Activated T-helper 1 cell treated with anti-CD3 and anti-CD28 coated beads, Interleukin-12 subunit alpha, Interleukin-12 subunit beta, Interleukin-2, Interleukin-4 antibody, amounts not matched to agents 30 ng/mL and 10 ng/mL and 1 ng/mL, durations not matched to agents 14 hours and 24 hours and 36 hours (primary cell): ENCODE measurements around the gene FTCD. TPM values are rescaled to one million over a fixed set of nuclear protein-coding genes. Genes with fewer than 3 reads are reported as not detected.

Source experiments
- DNase-seq: peaks from one replicate; pipeline ENCODE4 v3.0.0; 2021; ENCODE audit warnings: low spot score
- H3K27ac Mint-ChIP-seq: one replicate; pipeline ENCODE4 v1.8.0; 2021; ENCODE audit warnings: mild to moderate bottlenecking, mixed read lengths
- H3K27me3 Mint-ChIP-seq: one replicate; pipeline ENCODE4 v1.8.0; 2022; ENCODE audit warnings: mild to moderate bottlenecking, moderate library complexity, mixed read lengths; ENCODE audit not compliant: insufficient read depth
- H3K36me3 Mint-ChIP-seq: one replicate; pipeline ENCODE4 v1.8.0; 2021; ENCODE audit warnings: low read depth, mixed read lengths
- H3K4me1 Mint-ChIP-seq: one replicate; pipeline ENCODE4 v1.8.0; 2021; ENCODE audit warnings: low read depth, mixed read lengths
- H3K4me3 Mint-ChIP-seq: one replicate; pipeline ENCODE4 v1.8.0; 2021; ENCODE audit warnings: mild to moderate bottlenecking, moderate library complexity, mixed read lengths
- H3K9me3 Mint-ChIP-seq: one replicate; pipeline ENCODE4 v1.8.0; 2021; ENCODE audit warnings: mixed read lengths
- intact Hi-C: fragments of 100-400 bp; cut with micrococcal nuclease; formaldehyde crosslinking; loops from one replicate; pipeline ENCODE4 v1.15.1; 2024
- total RNA-seq: library from RNA; stranded (reverse); gene quantifications from 2 replicates; pipeline ENCODE4 v1.2.3, GENCODE V29; 2022

FTCD gene
- total RNA-seq, 1 donor from 2014 or later, result 0.62 TPM

DNA sequence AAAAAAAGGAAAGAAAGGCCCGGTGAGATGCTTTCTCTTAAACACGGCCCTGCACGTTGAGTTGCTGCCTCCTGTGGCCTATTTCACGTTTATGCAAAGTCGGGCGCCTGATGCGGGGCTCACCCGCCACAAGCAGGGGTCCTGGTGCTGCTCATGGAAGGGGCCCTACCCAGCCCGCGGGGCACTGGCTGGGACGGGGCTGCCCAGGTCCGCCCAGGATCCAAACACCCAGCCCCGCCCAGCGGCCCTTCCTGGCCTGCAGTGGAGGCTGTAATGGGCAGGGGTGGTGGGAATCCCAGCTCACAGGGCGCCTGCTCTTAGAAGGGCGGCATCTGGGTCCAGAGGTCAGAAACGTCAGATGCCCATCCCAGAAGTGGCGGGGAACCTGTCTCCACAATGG, 55.9 kb downstream of the FTCD start:
- no peak overlapping the region for H3K27ac Mint-ChIP-seq
- no peaks in the 10 kb centered on the region for H3K4me1 Mint-ChIP-seq
- intact Hi-C loops, result loop anchor here (5.0 kb wide), 1 partner anchor 127 kb away; no protein-coding TSS in a partner anchor
- H3K27me3 Mint-ChIP-seq, result peaks cover 43% of the 10 kb centered on the region
- peaks cover 15% of the 10 kb centered on the region for H3K9me3 Mint-ChIP-seq
- H3K36me3 Mint-ChIP-seq, result peaks cover 2% of the 10 kb centered on the region
- DNase-seq, result no peak
- no peak overlapping the region for H3K4me3 Mint-ChIP-seq

DNA sequence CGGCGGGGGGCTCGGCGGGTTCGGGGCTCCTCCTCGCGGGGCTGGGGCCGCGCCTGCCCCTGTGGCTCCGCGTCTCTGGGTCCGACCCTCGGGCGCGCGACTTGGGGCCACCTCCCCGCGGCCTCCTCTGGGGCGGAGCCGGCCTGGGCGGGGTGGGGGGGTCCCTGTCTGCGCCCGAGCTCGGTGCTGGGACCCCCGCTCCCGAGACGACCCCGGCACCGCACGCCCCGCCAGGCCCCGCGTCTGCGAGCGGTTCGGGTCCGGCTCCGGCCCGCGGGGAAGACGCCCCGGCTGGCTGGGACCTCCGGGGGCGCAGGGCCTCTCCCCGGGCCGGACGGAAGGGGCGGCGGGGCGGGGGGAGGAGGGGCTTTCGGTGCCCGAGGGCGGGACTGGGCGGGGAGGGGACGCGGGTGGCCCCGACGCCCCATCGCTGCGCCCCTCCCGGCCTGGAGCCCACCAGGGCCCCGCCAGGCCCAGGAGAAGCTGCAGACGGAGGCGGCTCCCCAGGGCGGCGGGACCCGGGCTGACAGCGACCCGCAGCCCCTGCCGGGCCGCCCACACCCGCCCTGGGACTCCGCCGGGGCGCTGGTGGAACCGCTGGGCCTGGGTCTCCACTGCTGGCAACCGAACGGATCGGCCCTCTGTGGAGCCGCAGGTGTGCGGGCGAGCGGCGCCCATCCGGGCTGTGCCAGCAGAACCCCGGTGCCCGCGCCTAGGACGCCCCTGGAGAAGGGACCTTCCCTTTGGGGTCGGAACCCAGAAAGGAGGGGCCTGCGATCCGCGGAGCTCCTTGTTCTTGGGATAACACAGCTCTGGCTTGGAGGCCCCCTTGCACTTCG, 56.9 kb downstream of the FTCD start:
- no peak for DNase-seq
- peaks cover 36% of the 10 kb centered on the region for H3K27me3 Mint-ChIP-seq
- H3K27ac Mint-ChIP-seq, result no peak overlapping the region
- H3K4me1 Mint-ChIP-seq, result no peaks in the 10 kb centered on the region
- H3K36me3 Mint-ChIP-seq, result peaks cover 2% of the 10 kb centered on the region
- H3K4me3 Mint-ChIP-seq, result peak overlapping the region; percentile 59
- peaks cover 14% of the 10 kb centered on the region for H3K9me3 Mint-ChIP-seq
- intact Hi-C loops, result loop anchor here (5.0 kb wide), 1 partner anchor 126 kb away; no protein-coding TSS in a partner anchor

DNA sequence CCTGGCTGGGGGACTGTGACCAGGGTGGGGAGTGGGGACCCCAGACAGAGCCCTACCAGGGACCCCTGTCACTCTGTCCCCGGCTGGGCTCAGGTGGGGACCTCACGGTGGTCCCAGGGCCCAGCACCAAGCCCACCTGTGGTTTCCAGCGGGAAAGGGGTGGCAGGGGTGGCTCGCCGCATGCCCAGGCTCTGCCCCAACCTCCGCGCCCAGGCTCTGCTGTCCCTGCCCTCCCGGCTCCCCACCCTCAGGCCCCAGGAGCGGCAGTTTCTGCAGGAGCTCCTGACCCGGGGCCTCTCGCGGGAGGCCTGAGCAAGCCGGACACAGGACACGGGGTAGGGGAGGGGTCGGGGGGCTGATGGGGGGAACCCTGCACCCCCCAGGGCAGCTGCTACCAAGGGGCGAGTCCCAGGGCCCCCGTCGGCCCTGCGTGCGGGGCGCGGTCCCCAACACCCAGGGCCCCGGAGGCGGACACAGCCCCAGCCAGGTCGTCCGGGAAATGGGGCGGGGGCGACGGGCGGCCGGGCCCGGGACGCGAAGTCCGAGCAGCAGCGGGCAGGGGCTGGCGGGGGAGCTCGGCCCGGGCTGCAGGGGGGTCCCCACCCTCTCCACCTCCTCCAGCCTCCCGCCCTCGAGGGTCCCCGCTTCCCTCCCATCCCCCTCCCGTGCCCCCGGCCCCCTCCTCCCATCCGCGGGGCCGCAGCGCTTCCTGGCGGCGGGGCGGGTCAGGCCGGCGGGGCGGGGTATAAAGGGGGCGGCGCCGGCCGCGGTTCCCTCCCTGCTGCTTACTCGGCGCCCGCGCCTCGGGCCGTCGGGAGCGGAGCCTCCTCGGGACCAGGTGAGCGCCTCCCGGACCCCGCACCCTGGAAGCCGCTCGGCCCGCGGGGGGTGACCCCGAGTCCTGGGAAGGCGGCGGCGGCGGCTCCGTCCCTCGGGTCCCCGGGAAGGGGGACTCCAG, 57.8 kb downstream of the FTCD start, which contains the start of gene COL6A2:
Gene COL6A2 (plus strand): TSS at position 777 of the 958 bp plus-strand sequence.
- H3K27ac Mint-ChIP-seq, result no peak within 1 kb of the TSS
- H3K4me3 Mint-ChIP-seq, result peak within 1 kb of the TSS; percentile 59
- DNase-seq, result no peak
- no peaks in the 10 kb centered on the region for H3K4me1 Mint-ChIP-seq
- H3K27me3 Mint-ChIP-seq, result peaks cover 32% of the 10 kb centered on the region
- peaks cover 5% of the 10 kb centered on the region for H3K9me3 Mint-ChIP-seq
- H3K36me3 Mint-ChIP-seq, result peaks cover 2% of the 10 kb centered on the region
- intact Hi-C loops, result loop anchor here (5.0 kb wide), 1 partner anchor 125 kb away; no protein-coding TSS in a partner anchor

DNA sequence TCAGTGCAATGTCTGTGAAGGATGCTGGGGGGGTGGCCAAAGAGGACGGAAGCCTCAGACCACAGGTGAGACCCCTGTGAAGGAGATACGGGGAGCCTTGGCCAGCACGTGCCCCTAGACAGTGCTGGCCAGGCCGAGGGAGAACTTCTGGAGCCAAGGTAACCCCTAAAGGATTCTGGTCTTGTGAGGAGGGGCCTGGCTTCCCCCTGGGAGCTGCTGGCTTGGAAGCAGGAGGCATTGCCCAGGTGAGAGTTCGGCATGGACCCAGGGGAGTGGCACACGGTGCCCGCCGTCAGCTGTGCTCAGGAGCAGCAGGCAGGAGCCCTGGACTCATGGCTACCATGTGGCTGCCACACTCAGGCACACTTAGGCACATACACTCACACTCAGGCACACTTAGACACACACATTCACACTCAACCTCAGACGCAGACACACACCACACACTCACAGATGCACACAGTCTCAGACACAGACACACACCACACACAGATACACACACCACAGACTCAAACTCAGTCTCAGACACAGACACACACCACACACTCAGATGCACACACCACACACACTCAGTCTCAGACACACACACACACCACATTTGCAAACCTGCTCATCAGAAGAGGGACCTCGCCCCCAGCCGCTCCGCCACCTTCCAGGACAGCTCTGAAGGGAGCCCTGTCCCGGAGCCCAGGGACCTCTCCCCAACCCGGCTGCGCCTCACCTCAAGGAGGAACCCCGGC, 58.6 kb downstream of the FTCD start:
- intact Hi-C loops, result loop anchor here (5.0 kb wide), 1 partner anchor 124 kb away; no protein-coding TSS in a partner anchor

DNA sequence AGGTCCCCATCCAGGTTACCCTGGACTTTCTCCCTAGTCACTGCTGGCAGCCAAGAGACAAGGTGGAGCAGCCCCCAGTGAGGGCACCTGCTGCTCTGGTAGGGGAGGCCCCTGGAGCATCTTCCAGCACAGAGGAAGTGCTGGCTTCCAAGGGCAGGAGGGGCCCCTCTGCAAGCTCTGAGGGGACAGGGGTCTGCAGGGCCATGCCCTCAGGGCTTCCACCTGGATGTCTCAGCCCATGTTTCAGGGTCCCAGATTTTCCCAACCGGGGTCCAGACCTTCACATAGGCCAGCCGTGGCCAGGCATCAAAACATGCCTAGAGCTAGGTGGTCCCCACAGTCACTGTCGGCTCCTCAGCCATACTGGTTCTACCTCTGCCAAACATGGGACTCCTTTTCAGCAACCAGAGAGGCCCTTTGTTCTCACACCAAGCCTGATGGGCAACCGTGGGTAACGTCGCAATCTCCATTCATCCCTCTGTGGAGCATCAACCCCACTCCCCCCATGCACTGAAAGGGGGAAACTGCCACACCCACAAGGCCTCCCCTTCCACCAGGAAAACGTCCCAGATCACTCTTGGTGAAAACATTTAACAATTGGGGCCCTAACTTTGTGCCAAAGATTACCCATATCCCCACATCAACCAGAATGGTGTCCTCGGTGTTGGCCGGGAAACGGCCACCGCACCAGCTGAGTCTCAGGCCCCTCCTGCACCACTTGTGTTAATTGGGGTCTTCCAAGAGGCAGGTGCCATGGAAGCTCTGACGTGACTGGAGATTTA, 59.4 kb downstream of the FTCD start:
- intact Hi-C loops, result loop anchor here (5.0 kb wide), 1 partner anchor 124 kb away; no protein-coding TSS in a partner anchor

More for the DNA sequence above, 58.6 kb downstream of the FTCD start:
- Mint-ChIP-seq H3K4me1 (no peaks in the 10 kb centered on the region), H3K4me3 (peak overlapping the region; percentile 55), H3K36me3 (no peaks in the 10 kb centered on the region), H3K9me3 (no peaks in the 10 kb centered on the region), H3K27me3 (peaks cover 26% of the 10 kb centered on the region), H3K27ac (no peak overlapping the region)
- no peak for DNase-seq

DNA sequence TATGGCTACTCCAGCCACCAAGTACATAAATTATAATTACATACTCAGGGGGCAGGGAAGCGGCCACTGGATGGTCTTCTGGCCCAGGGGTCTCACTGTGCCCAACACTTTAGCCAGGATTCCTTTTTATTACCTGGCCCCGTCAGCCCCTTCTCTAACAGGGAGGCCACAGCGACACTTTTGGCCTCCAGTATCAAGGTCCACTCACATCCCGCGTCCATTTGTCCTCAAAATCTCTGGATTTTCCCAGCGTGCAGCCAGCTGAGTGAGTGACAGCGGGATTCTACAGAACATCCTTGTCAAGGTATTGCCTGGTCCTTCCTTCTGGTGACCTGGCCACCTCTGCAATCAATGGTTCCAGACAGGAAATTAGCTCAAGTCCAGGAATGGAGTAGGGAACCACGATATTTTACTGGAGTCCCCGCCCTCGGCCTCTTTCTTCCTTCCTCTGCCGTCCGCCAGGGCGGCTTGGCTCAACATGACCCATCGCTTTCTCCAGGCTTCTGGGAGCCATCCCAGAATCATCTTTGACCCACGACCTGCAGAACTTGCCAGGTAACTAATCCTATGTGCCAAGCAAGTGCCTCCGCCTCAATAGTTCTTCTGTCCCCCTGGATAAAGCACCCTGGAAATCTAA, 60.2 kb downstream of the FTCD start:
- Mint-ChIP-seq H3K9me3 (peaks cover 12% of the 10 kb centered on the region), H3K27ac (no peak overlapping the region), H3K27me3 (peaks cover 10% of the 10 kb centered on the region), H3K4me3 (no peak overlapping the region), H3K4me1 (no peaks in the 10 kb centered on the region), H3K36me3 (peaks cover 3% of the 10 kb centered on the region)
- no peak for DNase-seq
- intact Hi-C loops, result loop anchor here (5.0 kb wide), 1 partner anchor 123 kb away; no protein-coding TSS in a partner anchor

More for the DNA sequence above, 59.4 kb downstream of the FTCD start:
- no peak for DNase-seq
- peaks cover 5% of the 10 kb centered on the region for H3K9me3 Mint-ChIP-seq
- no peaks in the 10 kb centered on the region for H3K4me1 Mint-ChIP-seq
- H3K27ac Mint-ChIP-seq, result no peak overlapping the region
- H3K36me3 Mint-ChIP-seq, result no peaks in the 10 kb centered on the region
- peak overlapping the region; percentile 16 for H3K4me3 Mint-ChIP-seq
- H3K27me3 Mint-ChIP-seq, result peaks cover 19% of the 10 kb centered on the region

DNA sequence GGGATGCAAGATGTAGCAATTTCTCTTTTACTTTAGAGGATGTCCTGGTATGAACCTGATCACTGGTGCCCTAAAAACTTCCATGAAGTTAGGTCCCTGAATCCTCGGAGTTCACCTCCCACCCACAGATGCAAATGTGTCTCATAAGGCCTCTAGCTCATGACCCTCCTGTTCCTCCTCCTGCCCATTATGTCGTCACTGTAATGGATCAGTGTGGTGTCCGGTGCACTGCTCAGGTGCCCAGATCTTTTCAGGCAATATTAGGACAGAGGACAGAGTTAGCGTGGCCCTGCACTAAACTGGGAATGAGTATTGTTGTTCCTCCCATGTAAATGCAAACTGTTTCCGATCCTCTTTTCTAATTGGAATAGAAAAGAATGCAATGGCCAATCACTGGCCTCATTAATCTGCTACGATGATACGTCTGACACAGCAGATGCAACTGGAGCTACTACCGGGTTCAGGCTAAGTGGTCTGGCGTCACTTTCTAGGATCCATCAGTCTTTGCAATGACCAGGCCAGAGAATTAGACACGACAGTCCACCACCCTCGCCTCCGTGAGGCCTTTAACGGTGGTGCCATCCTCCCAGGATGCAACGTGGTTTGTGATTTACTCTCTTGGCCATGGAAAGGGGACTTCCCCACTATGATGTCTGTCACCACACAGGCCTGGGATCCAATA, 60.8 kb downstream of the FTCD start:
- peaks cover 6% of the 10 kb centered on the region for H3K27me3 Mint-ChIP-seq
- H3K9me3 Mint-ChIP-seq, result peaks cover 12% of the 10 kb centered on the region
- no peak for DNase-seq
- no peaks in the 10 kb centered on the region for H3K4me1 Mint-ChIP-seq
- H3K4me3 Mint-ChIP-seq, result no peak overlapping the region
- intact Hi-C loops, result loop anchor here (5.0 kb wide), 1 partner anchor 122 kb away; no protein-coding TSS in a partner anchor
- peaks cover 3% of the 10 kb centered on the region for H3K36me3 Mint-ChIP-seq
- no peak overlapping the region for H3K27ac Mint-ChIP-seq

DNA sequence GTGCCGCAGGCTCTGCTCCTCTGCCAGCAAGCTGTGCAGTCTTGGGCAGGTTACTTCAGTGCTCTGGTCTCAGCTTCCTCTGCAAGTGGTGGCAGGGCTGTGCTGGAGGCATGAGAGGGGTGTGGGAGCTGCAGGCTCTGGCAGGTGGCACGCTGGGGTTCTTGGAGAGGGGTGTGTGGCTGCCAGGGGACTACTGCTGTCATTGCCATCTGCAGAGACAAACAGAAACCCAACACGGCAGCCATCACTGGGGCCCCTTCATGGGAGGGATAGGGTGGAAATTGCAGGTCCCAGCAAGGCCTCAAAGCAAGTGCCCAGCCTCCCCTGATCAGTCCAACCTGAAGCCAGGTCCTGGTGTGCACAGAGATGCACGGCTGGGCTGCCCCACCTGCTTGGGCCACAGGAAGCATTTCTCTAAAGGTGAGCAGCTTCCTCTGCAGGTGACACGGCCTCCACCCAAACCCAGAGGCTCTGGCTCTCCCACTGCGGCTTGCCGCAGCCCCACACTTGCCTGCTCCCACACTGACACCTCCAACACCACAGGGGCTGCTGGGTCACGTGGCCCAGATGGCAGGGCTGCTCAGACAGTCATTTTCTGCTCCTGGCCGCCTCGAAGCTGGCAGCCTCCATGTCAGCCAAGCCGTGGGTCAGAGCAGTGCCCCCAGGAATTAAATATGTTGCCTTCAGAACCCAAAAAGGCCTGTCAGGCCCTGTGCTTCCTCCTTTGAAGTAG, 61.5 kb downstream of the FTCD start:
- DNase-seq, result no peak
- Mint-ChIP-seq H3K27ac (no peak overlapping the region), H3K9me3 (peaks cover 12% of the 10 kb centered on the region), H3K4me3 (no peak overlapping the region), H3K4me1 (no peaks in the 10 kb centered on the region), H3K27me3 (peaks cover 3% of the 10 kb centered on the region), H3K36me3 (peaks cover 3% of the 10 kb centered on the region)
- intact Hi-C loops, result no loop called here

DNA sequence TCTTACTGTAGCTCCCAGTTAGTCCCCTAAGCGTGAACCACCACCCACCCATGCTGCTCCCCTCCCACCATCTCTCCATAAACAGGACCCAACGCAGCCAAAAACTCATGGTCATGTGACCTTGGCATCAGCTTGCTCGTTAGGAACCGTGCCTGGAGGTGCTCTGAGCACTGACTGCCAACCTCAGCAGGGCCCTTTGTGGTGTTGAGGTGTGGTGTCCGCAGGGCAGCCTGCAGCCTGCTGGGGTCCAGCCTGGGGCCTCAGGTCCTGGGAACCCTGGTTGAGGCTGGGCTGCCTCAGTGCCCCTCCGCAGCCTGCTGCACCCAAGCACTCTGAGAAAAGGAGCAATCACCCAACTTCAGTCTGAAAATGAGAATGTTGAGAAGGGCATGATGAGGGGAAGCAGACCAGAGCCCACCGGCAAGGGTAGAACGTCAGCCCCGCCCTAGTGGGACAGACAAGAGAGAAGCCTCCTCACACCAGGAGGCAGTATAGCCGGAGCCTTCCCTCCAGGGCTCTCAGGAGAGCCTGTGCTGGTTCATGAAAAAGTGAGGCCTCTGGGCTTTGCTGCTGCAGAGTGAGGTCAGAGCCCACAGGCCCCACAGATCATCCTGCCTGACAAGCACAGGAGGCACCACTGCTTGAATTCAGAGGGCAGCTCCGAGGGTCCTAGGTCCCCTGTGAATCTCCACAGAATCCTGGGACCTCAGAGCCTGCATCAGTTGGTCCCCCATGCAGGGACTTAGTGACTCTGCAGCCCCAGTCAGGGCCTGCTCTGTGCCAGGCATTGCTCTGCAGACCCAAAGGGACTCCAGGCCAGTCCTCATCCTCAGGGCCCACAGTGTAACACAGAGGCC, 62.3 kb downstream of the FTCD start:
- no peak for DNase-seq
- intact Hi-C loops, result no loop called here
- Mint-ChIP-seq H3K9me3 (peaks cover 20% of the 10 kb centered on the region), H3K4me1 (no peaks in the 10 kb centered on the region), H3K27me3 (peaks cover 3% of the 10 kb centered on the region), H3K4me3 (no peak overlapping the region), H3K36me3 (peaks cover 3% of the 10 kb centered on the region), H3K27ac (no peak overlapping the region)
